Adrenal gland (tissue), 5 donors: ENCODE results near the gene STOM.

Experiments used
- POLR2A ChIP-seq, 2 donors: fragments of 450-650 bp; IDR thresholded peaks; one replicate each; pipeline ENCODE4 v1.6.1; 2017; ENCODE audit warnings: antibody characterized with exemption in 2 of 2, mild to moderate bottlenecking in 2 of 2, moderate library complexity in 1 of 2
- TF ChIP-seq, protein P1 (sequence below), 6 experiments: fragments of 450-650 bp in 4 of 6; fragments of 200-600 bp in 2 of 6; sonication (generic) in 1 of 6; IDR thresholded peaks; 1 replicate in 5 of 6; 2 replicates in 1 of 6; pipeline versions ENCODE4 v1.5.1 to v1.8.0; 2016 to 2021; ENCODE audit warnings: antibody characterized with exemption in 6 of 6, mild to moderate bottlenecking in 2 of 6, moderate library complexity in 1 of 6
- donor health status: DM: no; HTN: no; CAD: no.

GRCh38 chr9:121340676-121341392 lies 29.2 kb downstream of the STOM start:
- TF ChIP-seq, protein P1, sequence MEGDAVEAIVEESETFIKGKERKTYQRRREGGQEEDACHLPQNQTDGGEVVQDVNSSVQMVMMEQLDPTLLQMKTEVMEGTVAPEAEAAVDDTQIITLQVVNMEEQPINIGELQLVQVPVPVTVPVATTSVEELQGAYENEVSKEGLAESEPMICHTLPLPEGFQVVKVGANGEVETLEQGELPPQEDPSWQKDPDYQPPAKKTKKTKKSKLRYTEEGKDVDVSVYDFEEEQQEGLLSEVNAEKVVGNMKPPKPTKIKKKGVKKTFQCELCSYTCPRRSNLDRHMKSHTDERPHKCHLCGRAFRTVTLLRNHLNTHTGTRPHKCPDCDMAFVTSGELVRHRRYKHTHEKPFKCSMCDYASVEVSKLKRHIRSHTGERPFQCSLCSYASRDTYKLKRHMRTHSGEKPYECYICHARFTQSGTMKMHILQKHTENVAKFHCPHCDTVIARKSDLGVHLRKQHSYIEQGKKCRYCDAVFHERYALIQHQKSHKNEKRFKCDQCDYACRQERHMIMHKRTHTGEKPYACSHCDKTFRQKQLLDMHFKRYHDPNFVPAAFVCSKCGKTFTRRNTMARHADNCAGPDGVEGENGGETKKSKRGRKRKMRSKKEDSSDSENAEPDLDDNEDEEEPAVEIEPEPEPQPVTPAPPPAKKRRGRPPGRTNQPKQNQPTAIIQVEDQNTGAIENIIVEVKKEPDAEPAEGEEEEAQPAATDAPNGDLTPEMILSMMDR (IDR thresholded peaks at IDR 0.05): no peak
- TF ChIP-seq POLR2A (IDR thresholded peaks at IDR 0.05): no peak
